Endometrial microvascular endothelial cells (primary cell): Measurements from ENCODE around the gene MAP6. TPM values are rescaled to one million over a fixed set of nuclear protein-coding genes. Genes with fewer than 3 reads are reported as not detected.

Experiments used
- in situ Hi-C: cut with HindIII; loops from 2 replicates; pipeline ENCODE4 v1.10.0; 2017; ENCODE audit warnings: low sequenced_read_pairs, low pct_unique_long_range_greater_than_20kb; ENCODE audit errors: inconsistent ontology term
- total RNA-seq: library from RNA; depleted of rRNA; stranded (reverse); fragments of >200 nt; gene quantifications from one replicate; pipeline ENCODE4 v1.2.3, GENCODE V29; 2015; ENCODE audit errors: inconsistent ontology term

Gene MAP6
- total RNA-seq, 1 donor from 2014 or later = 1.3 TPM

DNA sequence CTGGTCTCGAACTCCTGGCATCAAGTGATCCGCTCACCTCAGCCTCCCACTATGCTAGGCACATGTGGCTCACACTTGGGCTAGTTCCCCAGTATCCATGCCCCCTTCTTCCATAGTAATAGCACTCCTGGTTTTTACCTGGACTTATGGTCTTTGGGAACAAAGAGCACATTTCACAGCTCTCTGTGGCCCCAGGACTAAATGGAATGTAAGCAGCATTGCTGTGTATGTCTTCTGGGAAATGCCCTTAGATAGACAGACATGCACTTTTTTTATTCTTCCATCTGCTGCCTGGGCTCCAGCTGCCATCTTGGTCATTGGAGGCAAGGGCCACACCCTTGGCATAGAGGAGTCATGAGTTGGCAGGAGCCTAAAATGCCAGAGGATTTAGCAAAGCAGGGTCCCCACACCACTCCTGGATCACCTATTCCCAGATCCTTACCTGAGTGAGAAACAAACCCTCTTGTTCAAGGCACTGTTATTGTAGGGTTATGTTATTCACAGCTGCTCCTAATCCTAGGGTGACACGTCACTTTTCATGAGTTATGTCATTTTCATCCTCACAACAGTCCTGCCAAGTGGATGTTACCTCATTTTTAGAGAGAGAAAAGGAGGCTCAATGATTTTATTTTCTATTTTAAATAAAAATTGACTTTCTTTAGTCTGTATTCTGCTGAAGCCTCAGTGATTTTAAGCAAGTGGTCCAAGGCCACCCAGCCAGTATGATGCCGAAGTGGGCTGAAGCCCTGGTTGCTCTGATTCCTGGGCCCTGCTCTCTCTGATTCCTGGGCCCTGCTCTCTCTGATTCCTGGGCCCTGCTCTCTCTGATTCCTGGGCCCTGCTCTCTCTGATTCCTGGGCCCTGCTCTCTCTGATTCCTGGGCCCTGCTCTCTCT, 127.4 kb downstream of the MAP6 start:
- in situ Hi-C loops = no loop called here

GRCh38 chr11:75539459-75540334, 129.1 kb downstream of the MAP6 start:
- in situ Hi-C loops = no loop called here

DNA sequence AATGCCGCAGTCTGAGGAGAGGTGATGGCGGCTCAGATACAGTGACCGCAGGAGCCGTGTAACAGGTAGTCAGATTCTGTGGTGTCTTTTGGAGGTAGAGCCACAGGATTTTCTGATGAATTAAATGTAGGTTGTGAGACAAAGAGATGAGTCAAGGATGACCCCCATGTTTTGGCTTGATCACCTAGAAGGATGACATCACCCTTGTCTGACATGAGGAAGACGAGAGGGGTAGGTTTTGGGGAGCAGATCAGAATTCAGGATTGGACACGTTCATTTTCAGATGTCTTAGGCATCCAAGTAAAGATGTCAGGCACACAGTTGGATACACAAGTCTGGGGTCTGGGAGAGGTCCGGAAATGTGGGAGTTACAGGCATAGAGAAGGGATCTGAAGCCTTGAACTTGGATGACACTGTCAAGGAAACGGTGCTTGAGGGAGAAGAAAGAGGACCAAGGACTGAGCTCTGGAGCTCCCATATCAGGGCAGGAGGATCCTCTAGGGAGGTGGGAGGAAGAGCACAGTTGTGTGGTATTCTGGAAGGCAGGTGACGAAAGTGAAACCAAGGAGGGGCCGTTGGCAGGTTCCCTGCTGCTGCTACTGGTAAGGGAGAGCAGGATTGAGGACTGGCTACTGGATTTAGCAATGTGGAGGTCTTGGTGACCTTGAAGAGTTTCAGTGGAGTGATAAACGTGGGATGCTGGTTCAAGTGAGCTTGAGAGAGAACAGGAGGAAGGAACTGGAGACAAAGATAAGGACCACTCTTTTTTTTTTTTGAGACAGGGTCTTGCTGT, 130.5 kb downstream of the MAP6 start:
- in situ Hi-C loops = no loop called here

- in situ Hi-C loops = no loop called here
Observed at GRCh38 chr11:75537740-75538139, 131.1 kb downstream of the MAP6 start.

Other genes with a start within 250 kb of the MAP6 start
- not detected for gene KLHL35, start 235.8 kb downstream of the MAP6 start, total RNA-seq
- 36.6 TPM for gene GDPD5, start 143.1 kb downstream of the MAP6 start, total RNA-seq
- 652 TPM for gene SERPINH1, start 106.8 kb downstream of the MAP6 start, total RNA-seq
- gene MOGAT2, start 48.8 kb upstream of the MAP6 start, total RNA-seq = not detected
- gene DGAT2, start 99.7 kb upstream of the MAP6 start, total RNA-seq = 6.0 TPM
- 34.4 TPM for gene UVRAG, start 146.2 kb upstream of the MAP6 start, total RNA-seq